Loucy (cell line): ENCODE results near the gene GAS6.

Experiments
- H2AFZ ChIP-seq: fragments of 200-600 bp; sonication (generic); 2 replicates; pipeline ENCODE4 v1.6.0; 2016; ENCODE audit warnings: antibody characterized with exemption, mild to moderate bottlenecking, low read length, moderate library complexity
- H3F3A ChIP-seq: fragments of 200-600 bp; 2 replicates; pipeline ENCODE4 v1.6.0; 2016; ENCODE audit warnings: antibody characterized with exemption, low read depth, mild to moderate bottlenecking
- H3K27me3 ChIP-seq: fragments of 200-600 bp; sonication (generic); 2 replicates; pipeline ENCODE4 v1.6.1; 2014; ENCODE audit warnings: low read length, mild to moderate bottlenecking; ENCODE audit not compliant: insufficient read depth, poor library complexity, severe bottlenecking
- H3K36me3 ChIP-seq: fragments of 200-600 bp; sonication (generic); 2 replicates; pipeline ENCODE4 v1.6.1; 2016; ENCODE audit warnings: low read length; ENCODE audit not compliant: insufficient read depth
- H3K4me1 ChIP-seq: fragments of 200-600 bp; sonication (generic); 2 replicates; pipeline ENCODE4 v1.5.1; 2014; ENCODE audit warnings: low read length, mild to moderate bottlenecking; ENCODE audit not compliant: insufficient read depth, poor library complexity, severe bottlenecking
- H3K4me2 ChIP-seq: fragments of 200-600 bp; sonication (generic); 2 replicates; pipeline ENCODE4 v1.6.0; 2014; ENCODE audit warnings: antibody characterized with exemption, low read length, low read depth, mild to moderate bottlenecking; ENCODE audit not compliant: poor library complexity, severe bottlenecking
- H3K4me3 ChIP-seq: fragments of 200-600 bp; sonication (generic); 2 replicates; pipeline ENCODE4 v1.5.1; 2014; ENCODE audit warnings: low read length, mild to moderate bottlenecking, mixed read lengths; ENCODE audit not compliant: poor library complexity, severe bottlenecking
- H3K79me2 ChIP-seq: fragments of 200-600 bp; sonication (generic); 2 replicates; pipeline ENCODE4 v1.6.1; 2014; ENCODE audit warnings: low read length; ENCODE audit not compliant: insufficient read depth
- H3K9ac ChIP-seq: fragments of 200-600 bp; sonication (generic); 2 replicates; pipeline ENCODE4 v1.6.0; 2014; ENCODE audit warnings: mild to moderate bottlenecking, low read depth, low read length, moderate library complexity; ENCODE audit not compliant: poor library complexity, severe bottlenecking
- H3K9me2 ChIP-seq: fragments of 200-600 bp; sonication (generic); replicated peaks from 2 replicates; pipeline ENCODE4 v1.6.1; 2016; ENCODE audit warnings: low read depth, low read length, mixed read lengths
- H3K9me3 ChIP-seq: fragments of 200-600 bp; sonication (generic); 2 replicates; pipeline ENCODE4 v1.6.1; 2014; ENCODE audit warnings: mild to moderate bottlenecking, antibody characterized with exemption, low read length, low read depth; ENCODE audit not compliant: insufficient read depth
- H4K20me1 ChIP-seq: fragments of 200-600 bp; sonication (generic); 2 replicates; pipeline ENCODE4 v1.6.0; 2014; ENCODE audit warnings: antibody characterized with exemption, low read length, mild to moderate bottlenecking; ENCODE audit not compliant: insufficient read depth, poor library complexity, severe bottlenecking
- CTCF ChIP-seq: fragments of 200-600 bp; sonication (generic); conservative IDR thresholded peaks from 2 replicates; pipeline ENCODE4 v1.5.1; 2014; ENCODE audit warnings: mild to moderate bottlenecking, antibody characterized with exemption, low read length
- EZH2phosphoT487 ChIP-seq: fragments of 200-600 bp; IDR thresholded peaks from 2 replicates; pipeline ENCODE4 v1.6.1; 2018; ENCODE audit warnings: antibody characterized with exemption, mild to moderate bottlenecking, moderate library complexity, borderline replicate concordance

Gene GAS6

GRCh38 chr13:113815151-113816058, 48.5 kb downstream of the GAS6 start:
- Histone ChIP-seq H3K27me3 (no peaks in the 10 kb centered on the region), H3K4me1 (peaks cover 4% of the 10 kb centered on the region), H3K9me3 (no peaks in the 10 kb centered on the region; the same call in 1 of the 2 replicates), H3K9ac (no peak overlapping the region), H4K20me1 (no peaks in the 10 kb centered on the region), H3K36me3 (no peaks in the 10 kb centered on the region), H3F3A (no peaks in the 10 kb centered on the region), H2AFZ (no peak overlapping the region), H3K79me2 (no peaks in the 10 kb centered on the region), H3K9me2 (no peaks in the 10 kb centered on the region), H3K4me2 (no peak overlapping the region), H3K4me3 (no peak overlapping the region)
- TF ChIP-seq EZH2phosphoT487 = no peak
- TF ChIP-seq CTCF = no peak

GRCh38 chr13:113814435-113814821, 49.4 kb downstream of the GAS6 start:
- Histone ChIP-seq H3K4me3 (no peak overlapping the region), H2AFZ (no peak overlapping the region), H3K9me2 (no peaks in the 10 kb centered on the region), H3K4me1 (peaks cover 4% of the 10 kb centered on the region), H3K36me3 (no peaks in the 10 kb centered on the region), H3K79me2 (no peaks in the 10 kb centered on the region), H3F3A (no peaks in the 10 kb centered on the region), H3K27me3 (no peaks in the 10 kb centered on the region), H3K9me3 (peaks cover 5% of the 10 kb centered on the region; the same call in 1 of the 2 replicates), H3K9ac (no peak overlapping the region), H3K4me2 (no peak overlapping the region), H4K20me1 (no peaks in the 10 kb centered on the region)
- TF ChIP-seq EZH2phosphoT487 = no peak
- no peak for TF ChIP-seq CTCF

- Histone ChIP-seq H3F3A (no peaks in the 10 kb centered on the region), H4K20me1 (no peaks in the 10 kb centered on the region), H3K9me3 (peaks cover 5% of the 10 kb centered on the region; the same call in 1 of the 2 replicates), H2AFZ (no peak overlapping the region), H3K4me2 (no peak overlapping the region), H3K9me2 (no peaks in the 10 kb centered on the region), H3K36me3 (no peaks in the 10 kb centered on the region), H3K79me2 (no peaks in the 10 kb centered on the region), H3K4me3 (no peak overlapping the region), H3K4me1 (peaks cover 4% of the 10 kb centered on the region), H3K9ac (no peak overlapping the region), H3K27me3 (no peaks in the 10 kb centered on the region)
- no peak for TF ChIP-seq CTCF
These were observed 50.0 kb downstream of the GAS6 start for GRCh38 chr13:113813749-113814434.
